ENCODE results near the gene ROR2.
"Not testable (repeated sequence)": the region's sequence is repeated elsewhere in the genome, so short reads cannot be mapped to it uniquely, and the experiment has no call there.

The ROR2 gene

GRCh38 chr9:91923145-91923544 lies 26.9 kb downstream of the ROR2 start:
- no peak for DNase-seq

GRCh38 chr9:91921371-91921770 lies 28.7 kb downstream of the ROR2 start:
- no peak for DNase-seq

- DNase-seq, result no peak
These were observed 29.2 kb downstream of the ROR2 start for GRCh38 chr9:91920630-91921350.

GRCh38 chr9:91919621-91920020 lies 30.4 kb downstream of the ROR2 start:
- DNase-seq, result no peak

GRCh38 chr9:91917436-91917835 lies 32.6 kb downstream of the ROR2 start:
- DNase-seq, result no peak

GRCh38 chr9:91915524-91916263 lies 34.3 kb downstream of the ROR2 start:
- no peak for DNase-seq

- DNase-seq, result no peak
These were observed 35.1 kb downstream of the ROR2 start for GRCh38 chr9:91914937-91915336.

- DNase-seq, result no peak
These were observed 35.6 kb downstream of the ROR2 start for GRCh38 chr9:91914404-91914803.

GRCh38 chr9:91913986-91914385 lies 36.0 kb downstream of the ROR2 start:
- DNase-seq, result no peak

GRCh38 chr9:91913096-91913495 lies 36.9 kb downstream of the ROR2 start:
- DNase-seq, result no peak

- DNase-seq, result no peak
These were observed 38.4 kb downstream of the ROR2 start for GRCh38 chr9:91911657-91912056.

- not testable (repeated sequence) for DNase-seq
These were observed 40.8 kb downstream of the ROR2 start for GRCh38 chr9:91909256-91909655.

- DNase-seq, result no peak
These were observed 41.3 kb downstream of the ROR2 start for GRCh38 chr9:91908746-91909145.

GRCh38 chr9:91908293-91908623 lies 41.8 kb downstream of the ROR2 start:
- DNase-seq, result no peak

GRCh38 chr9:91907484-91908292 lies 42.3 kb downstream of the ROR2 start:
- DNase-seq, result no peak

- no peak for DNase-seq
These were observed 44.0 kb downstream of the ROR2 start for GRCh38 chr9:91905991-91906469.

- DNase-seq, result no peak
These were observed 44.8 kb downstream of the ROR2 start for GRCh38 chr9:91905237-91905650.

GRCh38 chr9:91904588-91905236 lies 45.3 kb downstream of the ROR2 start:
- DNase-seq, result no peak

GRCh38 chr9:91903126-91903911 lies 46.7 kb downstream of the ROR2 start:
- DNase-seq, result no peak

GRCh38 chr9:91902475-91903125 lies 47.4 kb downstream of the ROR2 start:
- no peak for DNase-seq

GRCh38 chr9:91900797-91901177 lies 49.2 kb downstream of the ROR2 start:
- no peak for DNase-seq
